ENCODE data around the gene ZCCHC24. TPM values are rescaled to one million over a fixed set of nuclear protein-coding genes. Genes with fewer than 3 reads are reported as not detected.

ZCCHC24 gene
- total RNA-seq, 1 donor from 2014 or later: 57.0 TPM

- Histone ChIP-seq H3K9me3 (no peaks in the 10 kb centered on the region), H3K36me3 (peaks cover 0 to 24% of the 10 kb centered on the region in 2 donors), H3K4me3 (peak within 1 kb of the TSS; percentile 69 to 72), H3K27me3 (no peaks in the 10 kb centered on the region), H3K27ac (peak within 1 kb of the TSS; percentile 82), H3K4me1 (peaks cover 36% of the 10 kb centered on the region)
- DNase-seq (ENCODE audit: extremely low spot score in 2 of 2): peak; percentile 91 to 97
- TF ChIP-seq POLR2A (IDR thresholded peaks at IDR 0.05) (peak in 1 of 2 donors; percentile 78), CTCF (IDR thresholded peaks at IDR 0.05) (peak; percentile 71 to 96 (median 81)), POLR2AphosphoS5 (IDR thresholded peaks at IDR 0.05; ENCODE audit: insufficient read depth in 1 of 2, low read depth in 1 of 2) (peak; percentile 42 to 53)
- intact Hi-C loops (cut with DNase I): no loop called here
These were observed 98.1 kb downstream of the ZCCHC24 start, which contains the start of gene PPIF for GRCh38 chr10:79347226-79347893. Gene PPIF, plus strand, starts transcription at chr10:79347469. Its CDS starts 80 bp downstream, at chr10:79347549.

DNA sequence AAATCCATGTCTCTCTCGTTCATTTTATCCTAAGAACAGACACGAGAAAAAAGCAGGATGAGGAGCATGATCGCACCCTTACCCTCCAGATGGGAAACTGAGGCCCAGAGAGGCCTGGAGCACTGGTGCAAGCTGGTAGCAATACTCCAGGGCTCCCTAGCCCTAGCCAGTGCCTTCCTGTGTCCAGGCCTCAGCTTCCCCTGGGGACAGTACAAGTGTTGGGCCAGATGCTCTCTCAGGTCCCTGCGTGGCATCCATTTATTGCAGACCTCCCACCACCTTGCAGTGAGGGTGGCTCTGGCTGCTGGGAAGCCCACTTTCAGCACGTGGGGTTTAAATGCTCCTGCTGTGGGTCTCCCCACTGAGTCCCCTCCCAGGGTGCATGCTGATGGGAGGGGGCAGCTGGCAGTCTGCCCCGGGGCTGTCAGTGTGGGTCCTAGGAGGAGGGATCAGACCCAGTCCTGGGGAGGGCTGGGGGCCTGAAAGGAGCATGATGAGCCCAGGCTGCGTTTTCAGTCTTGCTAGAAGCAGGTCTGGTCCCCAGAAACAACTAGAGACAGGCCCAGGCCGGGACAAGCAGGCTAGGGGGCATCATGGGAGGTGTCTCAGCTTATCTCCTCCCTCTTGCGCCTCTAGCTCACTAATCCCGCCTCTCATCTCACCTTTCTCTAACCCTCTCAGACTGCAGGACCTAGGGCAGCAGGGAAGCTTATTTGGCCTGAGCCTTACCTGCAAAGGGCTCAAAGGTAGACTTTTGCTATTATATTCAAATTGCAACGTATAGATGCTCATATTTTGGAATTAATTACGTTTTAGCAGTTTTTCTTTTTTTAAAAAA is 98.8 kb downstream of the ZCCHC24 start:
- Histone ChIP-seq H3K36me3 (peaks cover 0 to 16% of the 10 kb centered on the region in 2 donors), H3K4me1 (peaks cover 36% of the 10 kb centered on the region), H3K27me3 (no peaks in the 10 kb centered on the region), H3K27ac (no peak overlapping the region), H3K9me3 (no peaks in the 10 kb centered on the region), H3K4me3 (peak overlapping the region in 1 of 2 donors; percentile 69)
- TF ChIP-seq POLR2AphosphoS5 (IDR thresholded peaks at IDR 0.05; ENCODE audit: insufficient read depth in 1 of 2, low read depth in 1 of 2): no peak
- no peak for TF ChIP-seq POLR2A (IDR thresholded peaks at IDR 0.05)
- TF ChIP-seq CTCF (IDR thresholded peaks at IDR 0.05): no peak
- DNase-seq (ENCODE audit: extremely low spot score in 2 of 2): peak; percentile 87 to 88
- intact Hi-C loops (cut with DNase I): no loop called here

DNA sequence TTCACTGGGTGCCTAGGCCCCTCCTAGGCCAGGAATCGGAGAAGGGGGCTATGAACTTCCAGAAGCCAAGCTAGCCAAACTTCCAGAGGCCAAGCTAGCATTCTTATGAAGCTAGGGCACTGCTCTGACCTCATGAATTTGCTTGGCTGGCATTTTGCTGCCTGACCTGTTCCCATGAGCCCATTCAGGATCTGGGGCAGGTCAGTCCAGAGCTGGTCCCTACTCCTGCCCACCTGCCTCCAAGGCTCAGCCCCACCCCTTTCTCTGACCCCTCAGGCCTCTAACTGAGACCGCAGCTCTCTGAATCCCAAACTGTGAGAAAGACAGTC is 99.4 kb downstream of the ZCCHC24 start:
- intact Hi-C loops (cut with DNase I): no loop called here
- peaks cover 0 to 10% of the 10 kb centered on the region in 2 donors for H3K36me3 ChIP-seq
- H3K9me3 ChIP-seq: no peaks in the 10 kb centered on the region
- H3K4me1 ChIP-seq: peaks cover 36% of the 10 kb centered on the region
- H3K27ac ChIP-seq: no peak overlapping the region
- TF ChIP-seq CTCF (IDR thresholded peaks at IDR 0.05): no peak
- H3K4me3 ChIP-seq: no peak overlapping the region
- peak in 1 of 2 donors; percentile 58 for DNase-seq (ENCODE audit: extremely low spot score in 2 of 2)
- H3K27me3 ChIP-seq: no peaks in the 10 kb centered on the region

GRCh38 chr10:79345241-79346011 is 100.0 kb downstream of the ZCCHC24 start:
- Histone ChIP-seq H3K27ac (no peak overlapping the region), H3K4me1 (peaks cover 36% of the 10 kb centered on the region), H3K27me3 (no peaks in the 10 kb centered on the region), H3K4me3 (no peak overlapping the region), H3K9me3 (no peaks in the 10 kb centered on the region), H3K36me3 (peaks cover 0 to 4% of the 10 kb centered on the region in 2 donors)
- TF ChIP-seq CTCF (IDR thresholded peaks at IDR 0.05): no peak
- no peak for TF ChIP-seq POLR2AphosphoS5 (IDR thresholded peaks at IDR 0.05; ENCODE audit: insufficient read depth in 1 of 2, low read depth in 1 of 2)
- TF ChIP-seq POLR2A (IDR thresholded peaks at IDR 0.05): no peak
- intact Hi-C loops (cut with DNase I): no loop called here
- DNase-seq (ENCODE audit: extremely low spot score in 2 of 2): peak in 1 of 2 donors; percentile 77
